Ovary (tissue), 9 donors: ENCODE data around the gene LAMA2. TPM values are rescaled to one million over a fixed set of nuclear protein-coding genes. Genes with fewer than 3 reads are reported as not detected.

ENCODE experiments used
- DNase-seq, 5 donors: peaks; one replicate each; pipeline ENCODE4 v3.0.0-alpha.2; 2019 to 2020
- H3K27ac ChIP-seq, 2 donors: fragments of 200-600 bp; one replicate each; pipeline versions ENCODE4 v1.5.1 to v1.8.0; 2019 to 2022
- H3K27me3 ChIP-seq: fragments of 200-600 bp; one replicate; pipeline ENCODE4 v1.8.0; 2022
- H3K36me3 ChIP-seq: fragments of 200-600 bp; sonication (generic); one replicate; pipeline ENCODE4 v1.5.1; 2019
- H3K4me1 ChIP-seq: one replicate; pipeline ENCODE4 v1.8.1; 2013; ENCODE audit warnings: mild to moderate bottlenecking, moderate library complexity; ENCODE audit not compliant: insufficient read depth
- H3K4me3 ChIP-seq: fragments of 200-600 bp; sonication (generic); one replicate; pipeline ENCODE4 v1.5.1; 2017
- H3K9me3 ChIP-seq, 2 donors: fragments of 200-600 bp in 1 of 2; sonication (generic) in 1 of 2; one replicate each; pipeline versions ENCODE4 v1.5.1 to v1.8.1; 2013 to 2019; ENCODE audit warnings: mild to moderate bottlenecking in 1 of 2, moderate library complexity in 1 of 2
- EP300 ChIP-seq: sonication (generic); formaldehyde crosslinking; IDR thresholded peaks from one replicate; pipeline ENCODE4 v1.6.1; 2017; ENCODE audit warnings: antibody characterized with exemption
- POLR2A ChIP-seq: fragments of 450-650 bp; IDR thresholded peaks from one replicate; pipeline ENCODE4 v1.6.1; 2017; ENCODE audit warnings: antibody characterized with exemption, mild to moderate bottlenecking, moderate library complexity
- WGBS, 3 donors: extraction: QIAGEN DNeasy Blood & Tissue Kit in 1 of 3; methylation state at CpG; one replicate each; pipeline versions ENCODE4 v1.1.5 to v1.1.7; 2013 to 2017; 5-methylcytosine and 5-hydroxymethylcytosine counted together
- intact Hi-C, 4 donors: fragments of 100-400 bp; cut with DNase I; formaldehyde crosslinking; loops; one replicate each; pipeline versions ENCODE4 v1.11.0 to v1.15.1; 2022 to 2023
- polyA plus RNA-seq, 2 donors: library from polyadenylated mRNA; stranded (reverse); fragments of 200-250 nt in 1 of 2; fragments of 350-450 nt in 1 of 2; fragmentation: Illumina TruSeq in 1 of 2; extraction: RNeasy Lipid Tissue Mini Kit (QIAGEN cat#74804) in 1 of 2; gene quantifications; one replicate each; pipeline ENCODE4 v1.2.3, GENCODE V29; 2013 to 2014
- total RNA-seq, 7 donors: library from RNA; depleted of rRNA in 2 of 7; stranded (reverse); fragments of >200 nt in 2 of 7; fragmentation: NEBNext Ultra II Directional in 3 of 7; extraction: Animal tissue kit (Norgen Biotek cat#: 25700) in 3 of 7; gene quantifications; one replicate each; pipeline versions ENCODE4 v1.1.0 to v1.2.4, GENCODE V29; 2016 to 2023
- TF ChIP-seq, protein P1 (sequence below), 3 donors: fragments of 450-650 bp in 2 of 3; fragments of 200-600 bp in 1 of 3; IDR thresholded peaks; one replicate each; pipeline versions ENCODE4 v1.5.1 to v1.8.0; 2016 to 2022; ENCODE audit warnings: antibody characterized with exemption in 3 of 3, mild to moderate bottlenecking in 1 of 3
- donor health status: DM: no; HTN: no; CAD: no; lungs with moderate emphysema.
- donor health status: DM: no; HTN: no; CAD: no.
- donor health status: Bipolar disorder and iron deficiency.
- donor health status: DM: yes; HTN: yes; CAD: no.
- donor health status: DM: no; HTN: no; CAD: no.
- donor health status: DM: yes; HTN: yes; CAD: no.

Gene LAMA2
- total and polyA plus RNA-seq, 9 donors = 42.5 to 226 (median 121) TPM

GRCh38 chr6:128979071-128979470, 96.1 kb downstream of the LAMA2 start:
- no peaks in the 10 kb centered on the region for H3K36me3 ChIP-seq
- 52 to 75% (median 53%) methylated on average over 2 of the region's 2 CpGs for WGBS, 3 donors
- H3K27me3 ChIP-seq = no peaks in the 10 kb centered on the region
- no peaks in the 10 kb centered on the region for H3K4me1 ChIP-seq
- H3K9me3 ChIP-seq = no peaks in the 10 kb centered on the region
- no peak for TF ChIP-seq EP300
- TF ChIP-seq, protein P1, sequence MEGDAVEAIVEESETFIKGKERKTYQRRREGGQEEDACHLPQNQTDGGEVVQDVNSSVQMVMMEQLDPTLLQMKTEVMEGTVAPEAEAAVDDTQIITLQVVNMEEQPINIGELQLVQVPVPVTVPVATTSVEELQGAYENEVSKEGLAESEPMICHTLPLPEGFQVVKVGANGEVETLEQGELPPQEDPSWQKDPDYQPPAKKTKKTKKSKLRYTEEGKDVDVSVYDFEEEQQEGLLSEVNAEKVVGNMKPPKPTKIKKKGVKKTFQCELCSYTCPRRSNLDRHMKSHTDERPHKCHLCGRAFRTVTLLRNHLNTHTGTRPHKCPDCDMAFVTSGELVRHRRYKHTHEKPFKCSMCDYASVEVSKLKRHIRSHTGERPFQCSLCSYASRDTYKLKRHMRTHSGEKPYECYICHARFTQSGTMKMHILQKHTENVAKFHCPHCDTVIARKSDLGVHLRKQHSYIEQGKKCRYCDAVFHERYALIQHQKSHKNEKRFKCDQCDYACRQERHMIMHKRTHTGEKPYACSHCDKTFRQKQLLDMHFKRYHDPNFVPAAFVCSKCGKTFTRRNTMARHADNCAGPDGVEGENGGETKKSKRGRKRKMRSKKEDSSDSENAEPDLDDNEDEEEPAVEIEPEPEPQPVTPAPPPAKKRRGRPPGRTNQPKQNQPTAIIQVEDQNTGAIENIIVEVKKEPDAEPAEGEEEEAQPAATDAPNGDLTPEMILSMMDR (IDR thresholded peaks at IDR 0.05) = no peak
- no peak for TF ChIP-seq POLR2A
- intact Hi-C loops = no loop called here
- no peak for DNase-seq
- H3K27ac ChIP-seq = no peak overlapping the region
- no peak overlapping the region for H3K4me3 ChIP-seq

DNA sequence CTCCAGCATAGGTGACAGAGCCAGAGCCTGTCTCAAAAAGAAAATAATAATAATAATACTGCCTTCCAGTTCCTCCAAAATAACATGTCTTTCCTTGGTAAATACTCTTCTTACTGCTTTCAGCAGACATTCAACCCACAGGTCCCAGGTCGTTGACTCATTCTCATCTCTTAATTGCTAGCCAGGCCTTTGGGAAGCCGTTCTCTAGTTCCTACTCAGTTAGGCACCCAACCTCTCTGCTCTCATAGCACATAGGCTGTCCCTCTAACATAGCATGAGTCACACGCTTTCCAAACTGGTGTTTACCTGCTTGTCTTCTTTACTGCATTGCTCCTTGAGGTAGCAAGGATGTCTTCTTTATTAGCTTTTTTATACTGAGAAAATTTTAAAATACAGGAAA, 98.8 kb downstream of the LAMA2 start:
- TF ChIP-seq EP300 (no peak), POLR2A (no peak)
- TF ChIP-seq, protein P1 (IDR thresholded peaks at IDR 0.05) = no peak
- no peaks in the 10 kb centered on the region for H3K4me1 ChIP-seq
- intact Hi-C loops = no loop called here
- no peaks in the 10 kb centered on the region for H3K9me3 ChIP-seq
- H3K36me3 ChIP-seq = no peaks in the 10 kb centered on the region
- no peaks in the 10 kb centered on the region for H3K27me3 ChIP-seq
- DNase-seq = no peak
- H3K4me3 ChIP-seq = no peak overlapping the region
- no peak overlapping the region for H3K27ac ChIP-seq
- WGBS, 3 donors = 88 to 93% (median 91%) methylated on average over 3 of the region's 3 CpGs

DNA sequence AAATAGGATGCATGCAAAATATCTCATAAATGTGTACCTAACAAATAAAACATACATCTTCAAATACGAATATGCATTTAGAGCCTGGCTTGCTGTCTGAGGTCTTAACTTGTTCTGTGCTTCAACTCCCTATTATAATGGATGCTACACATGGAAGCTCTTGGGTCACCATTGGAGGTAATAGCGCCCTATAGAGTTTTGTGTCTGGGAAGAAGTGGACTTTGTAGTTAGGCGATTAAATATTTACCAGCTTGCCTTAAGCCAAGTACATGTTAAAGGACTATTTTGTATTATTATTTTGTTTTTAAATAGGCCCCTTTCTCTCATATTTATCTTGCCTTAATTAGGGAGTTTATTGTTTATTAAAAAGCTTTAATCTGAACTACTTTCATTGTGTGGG, 107.4 kb downstream of the LAMA2 start:
- Histone ChIP-seq H3K36me3 (no peaks in the 10 kb centered on the region), H3K4me3 (no peak overlapping the region), H3K27me3 (no peaks in the 10 kb centered on the region), H3K4me1 (peaks cover 2% of the 10 kb centered on the region), H3K27ac (no peak overlapping the region), H3K9me3 (no peaks in the 10 kb centered on the region)
- intact Hi-C loops = no loop called here
- no peak for DNase-seq
- TF ChIP-seq EP300 (no peak), POLR2A (no peak)
- TF ChIP-seq, protein P1 (IDR thresholded peaks at IDR 0.05) = no peak
- WGBS, 3 donors = 81 to 94% (median 83%) methylated on average over 3 of the region's 3 CpGs

- H3K27ac ChIP-seq = no peak overlapping the region
- H3K4me1 ChIP-seq = peaks cover 2% of the 10 kb centered on the region
- H3K36me3 ChIP-seq = no peaks in the 10 kb centered on the region
- WGBS, 3 donors = 81 to 85% (median 83%) methylated on average over 8 of the region's 8 CpGs
- intact Hi-C loops = no loop called here
- H3K27me3 ChIP-seq = no peaks in the 10 kb centered on the region
- H3K4me3 ChIP-seq = no peak overlapping the region
- no peaks in the 10 kb centered on the region for H3K9me3 ChIP-seq
- TF ChIP-seq, protein P1 (IDR thresholded peaks at IDR 0.05) = no peak
- TF ChIP-seq POLR2A = no peak
- TF ChIP-seq EP300 = no peak
- no peak for DNase-seq
Measured at GRCh38 chr6:128990915-128991314, 108.0 kb downstream of the LAMA2 start.

- Histone ChIP-seq H3K9me3 (no peaks in the 10 kb centered on the region), H3K4me1 (no peaks in the 10 kb centered on the region), H3K27ac (no peak overlapping the region), H3K27me3 (no peaks in the 10 kb centered on the region), H3K36me3 (no peaks in the 10 kb centered on the region), H3K4me3 (no peak overlapping the region)
- intact Hi-C loops = no loop called here
- DNase-seq = no peak
- TF ChIP-seq, protein P1 (IDR thresholded peaks at IDR 0.05) = no peak
- TF ChIP-seq EP300 = no peak
- TF ChIP-seq POLR2A = no peak
- 95 to 97% (median 96%) methylated on average over 4 of the region's 4 CpGs for WGBS, 3 donors
Measured at GRCh38 chr6:128993166-128993565, 110.2 kb downstream of the LAMA2 start.
